ENCODE measurements around the gene LYPD1.

LYPD1 gene

GRCh38 chr2:132599556-132599955, 70.4 kb downstream of the LYPD1 start:
- in situ Hi-C loops (cut with MboI; ENCODE audit: low sequenced_read_pairs): no loop called here

DNA sequence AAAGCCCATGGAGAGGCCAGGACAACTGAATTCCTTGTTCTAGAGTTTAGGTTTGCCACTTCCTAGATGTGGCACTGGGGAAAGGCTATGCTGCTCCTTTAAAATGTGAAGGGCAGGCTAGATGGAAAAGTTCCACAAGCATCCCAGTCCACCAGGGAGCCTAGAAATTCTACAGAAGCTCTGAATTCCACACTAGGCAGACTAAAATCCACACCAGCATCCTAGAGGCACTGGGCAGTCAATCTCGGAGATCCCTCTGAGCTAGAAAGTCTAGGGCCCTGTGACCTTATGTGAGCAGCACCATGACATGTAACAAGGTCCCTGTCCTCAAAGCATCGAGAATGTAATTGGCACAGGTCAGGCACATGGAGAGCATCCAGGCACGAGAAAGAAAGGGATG, 71.5 kb downstream of the LYPD1 start:
- in situ Hi-C loops (cut with MboI; ENCODE audit: low sequenced_read_pairs): no loop called here

DNA sequence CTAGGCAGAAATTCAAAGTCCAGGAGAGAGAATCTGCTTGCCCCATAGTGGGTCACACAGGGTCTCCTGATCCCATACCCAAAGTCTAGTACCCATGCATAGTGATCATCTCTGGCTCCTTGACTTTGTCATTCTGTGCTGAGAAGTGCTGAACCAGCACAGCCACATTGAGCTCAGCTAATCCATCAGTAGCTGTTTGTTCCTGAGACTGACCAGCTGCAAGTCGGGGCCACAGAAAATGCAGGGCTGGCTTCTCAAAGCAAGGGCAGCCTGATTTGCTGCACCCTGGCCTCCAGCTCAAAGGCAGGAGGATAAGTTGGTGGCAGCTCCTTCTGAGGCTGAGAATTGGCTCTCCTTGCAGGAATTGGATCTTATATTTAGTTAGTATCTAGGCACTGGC, 72.2 kb downstream of the LYPD1 start:
- in situ Hi-C loops (cut with MboI; ENCODE audit: low sequenced_read_pairs): no loop called here

DNA sequence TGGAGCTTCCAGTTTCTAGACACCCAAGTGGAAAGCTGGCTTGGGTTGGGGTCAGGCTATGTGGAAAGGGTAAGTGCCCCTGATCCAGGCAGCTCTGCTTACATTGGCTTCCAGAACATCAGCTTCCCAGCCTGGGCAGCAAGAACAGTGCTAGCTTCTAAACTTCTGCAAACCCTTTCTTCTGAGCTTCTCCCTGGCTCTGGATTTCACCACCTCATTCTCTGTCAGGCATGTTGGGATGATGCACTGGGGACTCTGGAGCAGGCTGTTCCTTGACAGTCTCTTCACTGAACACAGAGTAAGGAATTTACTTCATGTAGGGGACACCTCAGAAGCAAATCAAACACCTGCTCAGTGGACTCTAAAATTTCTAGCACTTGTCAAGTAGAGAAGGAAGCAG, 72.8 kb downstream of the LYPD1 start:
- in situ Hi-C loops (cut with MboI; ENCODE audit: low sequenced_read_pairs): no loop called here

DNA sequence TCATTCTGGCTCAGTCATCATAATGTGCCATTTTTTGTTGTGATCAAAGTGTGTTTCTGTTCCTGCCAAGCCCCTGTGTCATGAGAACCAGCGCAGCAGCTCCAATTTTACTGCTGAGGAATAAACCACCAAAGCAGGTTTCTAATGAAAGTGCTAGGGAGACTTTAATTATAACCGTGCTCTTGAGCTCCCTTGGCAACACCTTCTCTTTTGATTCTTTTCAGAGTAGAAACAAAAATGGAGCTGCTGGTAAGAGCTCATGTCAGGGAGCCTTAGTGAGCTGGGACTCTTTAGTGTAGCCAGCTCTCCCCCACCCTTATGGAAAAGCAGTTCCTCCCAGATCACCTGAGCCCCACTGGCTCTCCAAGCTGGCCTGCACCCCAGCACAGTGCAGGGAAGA, 74.3 kb downstream of the LYPD1 start:
- in situ Hi-C loops (cut with MboI; ENCODE audit: low sequenced_read_pairs): no loop called here

DNA sequence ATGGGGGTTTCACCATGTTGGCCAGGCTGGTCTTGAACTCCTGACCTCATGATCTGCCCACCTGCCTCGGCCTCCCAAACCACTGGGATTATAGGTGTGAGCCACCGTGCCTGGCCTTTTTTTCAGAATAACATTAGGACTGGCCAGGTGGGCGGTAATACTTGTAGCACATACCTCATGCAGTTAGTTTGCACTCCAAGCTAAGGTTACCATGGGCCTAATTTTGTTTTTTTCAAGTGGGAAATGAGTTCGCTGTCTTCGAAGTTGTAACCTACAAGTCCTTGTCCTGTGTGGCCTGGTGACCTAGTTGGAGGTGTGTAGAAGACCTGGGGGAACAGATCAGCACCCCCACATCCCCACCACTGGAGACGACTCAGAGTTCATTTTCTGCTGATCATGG, 74.8 kb downstream of the LYPD1 start:
- in situ Hi-C loops (cut with MboI; ENCODE audit: low sequenced_read_pairs): no loop called here
